Breast epithelium (tissue), 4 donors: ENCODE measurements around the gene TPSB2. TPM values are rescaled to one million over a fixed set of nuclear protein-coding genes. Genes with fewer than 3 reads are reported as not detected.

Source experiments
- DNase-seq, 2 donors: peaks; one replicate each; pipeline ENCODE4 v3.0.0-alpha.2; 2019; ENCODE audit warnings: low spot score in 2 of 2
- H3K27ac ChIP-seq, 2 donors: fragments of 200-600 bp; sonication (generic) in 1 of 2; one replicate each; pipeline ENCODE4 v1.5.1; 2016 to 2019; ENCODE audit warnings: mild to moderate bottlenecking in 1 of 2
- H3K27me3 ChIP-seq, 2 donors: fragments of 200-600 bp; sonication (generic) in 1 of 2; one replicate each; pipeline versions ENCODE4 v1.5.1 to v1.6.0; 2017 to 2019; ENCODE audit warnings: control low read depth in 1 of 2, mild to moderate bottlenecking in 1 of 2
- H3K36me3 ChIP-seq: fragments of 200-600 bp; one replicate; pipeline ENCODE4 v1.5.1; 2019
- H3K4me1 ChIP-seq, 2 donors: fragments of 200-600 bp; sonication (generic); one replicate each; pipeline ENCODE4 v1.5.1; 2016 to 2019; ENCODE audit warnings: control low read depth in 1 of 2
- H3K4me3 ChIP-seq, 3 donors: fragments of 200-600 bp; sonication (generic); 1 replicate in 2 of 3; 2 replicates in 1 of 3; pipeline ENCODE4 v1.5.1; 2016 to 2019; ENCODE audit warnings: mild to moderate bottlenecking in 3 of 3, moderate library complexity in 2 of 3
- H3K9me3 ChIP-seq, 2 donors: fragments of 200-600 bp; sonication (generic) in 1 of 2; one replicate each; pipeline ENCODE4 v1.5.1; 2016 to 2019; ENCODE audit warnings: control low read depth in 1 of 2
- POLR2A ChIP-seq: fragments of 450-650 bp; IDR thresholded peaks from one replicate; pipeline ENCODE4 v1.6.1; 2016; ENCODE audit warnings: antibody characterized with exemption, mild to moderate bottlenecking, moderate library complexity
- POLR2AphosphoS5 ChIP-seq, 3 donors: sonication (generic); formaldehyde crosslinking; IDR thresholded peaks; one replicate each; pipeline ENCODE4 v1.6.1; 2017; ENCODE audit warnings: antibody characterized with exemption in 3 of 3
- intact Hi-C: fragments of 100-400 bp; cut with DNase I; formaldehyde crosslinking; loops from one replicate; pipeline ENCODE4 v1.15.1; 2023; ENCODE audit warnings: low total_unique reads
- total RNA-seq, 3 donors: library from RNA; depleted of rRNA; stranded (reverse); fragments of >200 nt; gene quantifications; one replicate each; pipeline ENCODE4 v1.1.0, GENCODE V29; 2016
- TF ChIP-seq, protein P1 (sequence below), 3 donors: fragments of 450-650 bp; IDR thresholded peaks; one replicate each; pipeline ENCODE4 v1.5.1; 2016 to 2017; ENCODE audit warnings: antibody characterized with exemption in 3 of 3, mild to moderate bottlenecking in 3 of 3, moderate library complexity in 3 of 3

TPSB2 gene
- total RNA-seq, 3 donors from 2014 or later, result 5.6 to 195 (median 22.4) TPM

DNA sequence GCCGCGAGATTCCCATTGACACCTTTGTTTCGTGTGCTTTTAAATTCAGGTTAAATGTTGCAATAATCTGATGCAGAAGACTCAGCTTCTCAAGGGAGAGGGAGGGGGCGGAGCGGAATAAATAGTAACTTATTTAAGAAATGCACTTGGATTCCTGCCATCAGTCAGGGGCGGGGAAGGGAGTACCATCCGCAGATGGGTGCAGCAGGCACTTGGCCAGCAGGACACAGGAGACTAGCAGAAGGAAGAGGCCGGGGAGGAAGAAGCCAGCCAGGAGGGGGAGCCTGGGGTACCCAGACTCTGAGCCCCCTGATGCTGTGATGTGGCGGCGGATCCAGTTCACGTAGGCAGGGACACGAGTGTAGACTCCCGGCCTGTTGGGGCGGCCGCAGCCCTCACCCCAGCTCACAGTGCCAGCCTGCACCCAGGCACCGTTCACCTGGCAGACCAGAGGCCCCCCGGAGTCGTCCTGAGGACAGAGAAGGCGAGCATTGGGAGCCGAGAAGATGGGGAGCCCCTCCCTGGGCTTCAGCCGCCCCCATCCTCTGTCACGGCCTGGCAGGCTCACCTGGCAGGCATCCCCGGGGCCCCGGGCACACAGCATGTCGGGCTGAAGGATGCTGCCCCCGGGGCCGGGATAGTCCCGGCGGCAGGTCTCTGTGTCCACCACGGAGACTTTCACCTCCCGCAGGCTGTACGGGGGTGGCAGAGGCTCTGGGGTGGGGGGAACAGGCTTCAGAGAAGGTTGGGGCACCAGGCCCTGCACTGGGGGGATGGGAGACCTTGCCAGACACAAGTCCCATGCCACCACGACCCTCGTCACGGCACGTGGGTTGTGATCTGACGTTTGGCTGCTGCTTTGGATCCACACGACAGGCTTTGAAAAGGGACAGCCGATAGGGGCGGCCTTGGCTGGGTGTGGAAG, 8.1 kb downstream of the TPSB2 start:
- Histone ChIP-seq H3K27me3 (peaks cover 0 to 65% of the 10 kb centered on the region in 2 donors), H3K27ac (no peak overlapping the region), H3K36me3 (no peaks in the 10 kb centered on the region), H3K4me1 (no peaks in the 10 kb centered on the region), H3K9me3 (no peaks in the 10 kb centered on the region), H3K4me3 (no peak overlapping the region)
- intact Hi-C loops, result no loop called here
- TF ChIP-seq POLR2AphosphoS5 (IDR thresholded peaks at IDR 0.05), result no peak
- TF ChIP-seq, protein P1, sequence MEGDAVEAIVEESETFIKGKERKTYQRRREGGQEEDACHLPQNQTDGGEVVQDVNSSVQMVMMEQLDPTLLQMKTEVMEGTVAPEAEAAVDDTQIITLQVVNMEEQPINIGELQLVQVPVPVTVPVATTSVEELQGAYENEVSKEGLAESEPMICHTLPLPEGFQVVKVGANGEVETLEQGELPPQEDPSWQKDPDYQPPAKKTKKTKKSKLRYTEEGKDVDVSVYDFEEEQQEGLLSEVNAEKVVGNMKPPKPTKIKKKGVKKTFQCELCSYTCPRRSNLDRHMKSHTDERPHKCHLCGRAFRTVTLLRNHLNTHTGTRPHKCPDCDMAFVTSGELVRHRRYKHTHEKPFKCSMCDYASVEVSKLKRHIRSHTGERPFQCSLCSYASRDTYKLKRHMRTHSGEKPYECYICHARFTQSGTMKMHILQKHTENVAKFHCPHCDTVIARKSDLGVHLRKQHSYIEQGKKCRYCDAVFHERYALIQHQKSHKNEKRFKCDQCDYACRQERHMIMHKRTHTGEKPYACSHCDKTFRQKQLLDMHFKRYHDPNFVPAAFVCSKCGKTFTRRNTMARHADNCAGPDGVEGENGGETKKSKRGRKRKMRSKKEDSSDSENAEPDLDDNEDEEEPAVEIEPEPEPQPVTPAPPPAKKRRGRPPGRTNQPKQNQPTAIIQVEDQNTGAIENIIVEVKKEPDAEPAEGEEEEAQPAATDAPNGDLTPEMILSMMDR (IDR thresholded peaks at IDR 0.05), result no peak
- TF ChIP-seq POLR2A, result no peak
- DNase-seq, result no peak

DNA sequence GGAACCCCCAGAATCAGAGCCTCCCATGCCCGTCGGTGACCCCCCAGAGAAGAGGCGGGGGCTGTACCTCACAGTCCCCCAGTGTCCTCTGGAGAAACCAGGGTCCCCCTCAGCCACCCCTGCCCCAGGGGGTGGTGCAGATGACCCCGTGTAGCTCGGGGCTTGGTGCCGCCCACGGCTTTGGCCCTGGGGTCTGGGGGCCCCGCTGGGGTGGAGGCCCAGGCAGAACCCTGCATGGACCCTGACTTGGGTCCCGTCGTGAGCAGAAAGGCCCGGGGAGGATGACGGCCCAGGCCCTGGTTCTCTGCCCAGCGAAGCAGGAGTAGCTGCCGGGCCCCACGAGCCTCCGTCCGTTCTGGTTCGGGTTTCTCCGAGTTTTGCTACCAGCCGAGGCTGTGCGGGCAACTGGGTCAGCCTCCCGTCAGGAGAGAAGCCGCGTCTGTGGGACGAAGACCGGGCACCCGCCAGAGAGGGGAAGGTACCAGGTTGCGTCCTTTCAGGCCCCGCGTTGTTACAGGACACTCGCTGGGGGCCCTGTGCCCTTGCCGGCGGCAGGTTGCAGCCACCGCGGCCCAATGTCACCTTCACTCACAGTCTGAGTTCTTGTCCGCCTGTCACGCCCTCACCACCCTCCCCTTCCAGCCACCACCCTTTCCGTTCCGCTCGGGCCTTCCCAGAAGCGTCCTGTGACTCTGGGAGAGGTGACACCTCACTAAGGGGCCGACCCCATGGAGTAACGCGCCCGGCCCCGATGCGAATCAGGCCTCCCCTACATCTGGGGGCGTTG, 8.9 kb downstream of the TPSB2 start:
- TF ChIP-seq, protein P1 (IDR thresholded peaks at IDR 0.05), result no peak
- TF ChIP-seq POLR2A (no peak), POLR2AphosphoS5 (IDR thresholded peaks at IDR 0.05) (no peak)

DNA sequence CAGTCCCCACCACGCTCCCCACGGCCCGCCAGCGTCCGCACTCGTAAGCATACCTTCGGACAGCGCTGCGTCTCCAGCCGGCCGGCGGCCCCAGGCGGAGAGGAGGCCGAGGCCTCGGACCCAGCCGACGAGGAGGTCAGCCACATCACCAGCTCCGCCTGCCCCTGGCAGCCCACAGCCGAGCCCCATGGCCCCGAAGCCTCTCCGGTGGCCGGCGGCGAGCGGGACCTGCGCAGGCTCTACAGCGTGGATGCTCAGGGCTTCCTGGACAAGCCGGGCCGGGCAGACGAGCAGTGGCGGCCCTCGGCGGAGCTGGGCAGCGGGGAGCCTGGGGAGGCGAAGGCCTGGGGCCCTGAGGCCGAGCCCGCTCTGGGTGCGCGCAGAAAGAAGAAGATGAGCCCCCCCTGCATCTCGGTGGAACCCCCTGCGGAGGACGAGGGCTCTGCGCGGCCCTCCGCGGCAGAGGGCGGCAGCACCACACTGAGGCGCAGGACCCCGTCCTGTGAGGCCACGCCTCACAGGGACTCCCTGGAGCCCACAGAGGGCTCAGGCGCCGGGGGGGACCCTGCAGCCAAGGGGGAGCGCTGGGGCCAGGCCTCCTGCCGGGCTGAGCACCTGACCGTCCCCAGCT, 9.8 kb downstream of the TPSB2 start:
- Histone ChIP-seq H3K4me3 (no peak overlapping the region), H3K36me3 (no peaks in the 10 kb centered on the region), H3K9me3 (no peaks in the 10 kb centered on the region), H3K4me1 (no peaks in the 10 kb centered on the region), H3K27ac (no peak overlapping the region), H3K27me3 (peaks cover 0 to 79% of the 10 kb centered on the region in 2 donors)
- DNase-seq, result no peak
- intact Hi-C loops, result no loop called here
- TF ChIP-seq, protein P1 (IDR thresholded peaks at IDR 0.05), result no peak
- TF ChIP-seq POLR2A (no peak), POLR2AphosphoS5 (IDR thresholded peaks at IDR 0.05) (no peak)

More for the DNA sequence above, 8.9 kb downstream of the TPSB2 start:
- intact Hi-C loops, result no loop called here
- H3K27me3 ChIP-seq, result peaks cover 0 to 73% of the 10 kb centered on the region in 2 donors
- no peaks in the 10 kb centered on the region for H3K9me3 ChIP-seq
- H3K36me3 ChIP-seq, result no peaks in the 10 kb centered on the region
- no peak overlapping the region for H3K4me3 ChIP-seq
- H3K27ac ChIP-seq, result no peak overlapping the region
- no peaks in the 10 kb centered on the region for H3K4me1 ChIP-seq
- no peak for DNase-seq

DNA sequence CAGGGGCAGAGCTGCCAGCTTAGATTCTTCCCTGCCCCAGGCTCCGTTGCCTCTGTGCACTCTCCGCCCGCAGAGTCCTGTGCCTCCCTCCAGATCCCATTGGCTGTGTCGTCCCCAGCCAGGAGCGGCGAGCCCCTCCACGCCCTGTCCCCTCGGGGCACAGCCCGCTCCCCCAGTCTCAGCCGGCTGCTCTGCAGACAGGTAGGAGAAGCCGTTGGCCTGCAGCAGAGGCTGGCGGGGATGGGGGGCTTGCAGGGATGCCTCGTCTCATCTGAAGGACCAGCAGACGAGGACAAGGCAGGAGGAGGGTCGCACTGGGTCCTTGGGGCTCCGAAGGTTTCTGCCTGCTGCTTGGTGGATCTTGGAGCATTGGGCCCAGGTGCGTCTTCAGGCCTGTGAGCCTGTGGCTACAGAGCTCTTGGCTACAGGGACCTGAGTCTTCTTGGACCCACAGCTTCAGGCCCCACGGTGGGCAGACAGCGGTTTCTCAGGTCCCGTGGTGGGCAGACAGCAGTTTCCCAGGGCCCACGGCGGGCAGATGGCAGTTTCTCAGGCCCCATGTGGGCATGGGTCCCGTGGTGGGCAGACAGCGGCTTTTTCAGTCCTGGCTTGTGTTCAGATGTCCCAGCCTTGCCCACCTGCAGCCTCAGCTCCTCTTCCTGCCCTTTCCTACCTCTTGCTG, 10.9 kb downstream of the TPSB2 start:
- no peak for DNase-seq
- Histone ChIP-seq H3K27me3 (peaks cover 0 to 82% of the 10 kb centered on the region in 2 donors), H3K9me3 (no peaks in the 10 kb centered on the region), H3K36me3 (no peaks in the 10 kb centered on the region), H3K27ac (no peak overlapping the region), H3K4me1 (no peaks in the 10 kb centered on the region), H3K4me3 (no peak overlapping the region)
- intact Hi-C loops, result no loop called here
- TF ChIP-seq, protein P1 (IDR thresholded peaks at IDR 0.05), result no peak
- no peak for TF ChIP-seq POLR2AphosphoS5 (IDR thresholded peaks at IDR 0.05)
- TF ChIP-seq POLR2A, result no peak
